ENCODE results near the gene YPEL5.

The YPEL5 gene

GRCh38 chr2:30115981-30116285, 30.9 kb upstream of the YPEL5 start:
- H3K4me3 ChIP-seq (ENCODE audit: low read length), result no peak overlapping the region
- no peak for TF ChIP-seq CTCF (conservative IDR thresholded peaks at IDR 0.05; ENCODE audit: low read length)
- DNase-seq (ENCODE audit: low read depth), result no peak

GRCh38 chr2:30122362-30122761, 24.4 kb upstream of the YPEL5 start:
- TF ChIP-seq CTCF (conservative IDR thresholded peaks at IDR 0.05; ENCODE audit: low read length), result no peak
- no peak for DNase-seq (ENCODE audit: low read depth)
- no peak overlapping the region for H3K4me3 ChIP-seq (ENCODE audit: low read length)

GRCh38 chr2:30127016-30127893, 19.6 kb upstream of the YPEL5 start:
- peak; percentile 7 for DNase-seq (ENCODE audit: low read depth)
- H3K4me3 ChIP-seq (ENCODE audit: low read length), result no peak overlapping the region

GRCh38 chr2:30134582-30134981, 12.2 kb upstream of the YPEL5 start:
- no peak for TF ChIP-seq CTCF (conservative IDR thresholded peaks at IDR 0.05; ENCODE audit: low read length)
- no peak for DNase-seq (ENCODE audit: low read depth)
- H3K4me3 ChIP-seq (ENCODE audit: low read length), result no peak overlapping the region

More at GRCh38 chr2:30127016-30127893, 19.6 kb upstream of the YPEL5 start:
- TF ChIP-seq CTCF (conservative IDR thresholded peaks at IDR 0.05; ENCODE audit: low read length), result no peak

- no peak for DNase-seq (ENCODE audit: low read depth)
- no peak overlapping the region for H3K4me3 ChIP-seq (ENCODE audit: low read length)
- TF ChIP-seq CTCF (conservative IDR thresholded peaks at IDR 0.05; ENCODE audit: low read length), result no peak
Observed at GRCh38 chr2:30135541-30135940, 11.3 kb upstream of the YPEL5 start.

GRCh38 chr2:30136764-30137444, 9.9 kb upstream of the YPEL5 start:
- no peak for TF ChIP-seq CTCF (conservative IDR thresholded peaks at IDR 0.05; ENCODE audit: low read length)
- no peak for DNase-seq (ENCODE audit: low read depth)
- H3K4me3 ChIP-seq (ENCODE audit: low read length), result no peak overlapping the region
